IPS-18c (cell line): ENCODE data around the gene AACS.

Source experiments
- H3K4me3 ChIP-seq: 2 replicates; pipeline ENCODE4 v1.7.0; 2013; ENCODE audit warnings: low read depth, mild to moderate bottlenecking, low read length, moderate library complexity; ENCODE audit not compliant: insufficient read depth
- H3K9me3 ChIP-seq: one replicate; pipeline ENCODE4 v1.6.1; 2013; ENCODE audit warnings: mild to moderate bottlenecking, low read length, moderate library complexity; ENCODE audit not compliant: control insufficient read depth, insufficient read depth

AACS gene

DNA sequence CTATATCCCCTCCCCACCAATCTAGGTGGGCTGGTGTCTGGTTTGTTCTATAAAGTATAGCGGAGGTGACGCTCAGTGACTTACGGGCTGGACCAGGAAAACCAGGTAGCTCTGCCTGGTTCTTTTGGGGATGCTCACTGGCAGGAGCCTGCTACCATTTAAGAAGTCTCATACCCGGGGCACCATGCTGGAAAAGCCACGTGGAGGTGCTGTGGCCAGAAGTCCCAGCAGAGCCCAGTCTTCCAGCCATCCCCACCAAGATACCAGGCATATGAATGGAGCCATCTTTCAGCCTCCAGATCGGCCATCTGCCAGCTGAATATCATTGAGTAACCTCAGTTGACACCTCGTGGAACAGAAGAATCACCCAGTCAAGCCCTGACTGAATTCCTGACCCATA lies 87.2 kb downstream of the AACS start:
- Histone ChIP-seq H3K9me3 (no peaks in the 10 kb centered on the region), H3K4me3 (no peak overlapping the region)

DNA sequence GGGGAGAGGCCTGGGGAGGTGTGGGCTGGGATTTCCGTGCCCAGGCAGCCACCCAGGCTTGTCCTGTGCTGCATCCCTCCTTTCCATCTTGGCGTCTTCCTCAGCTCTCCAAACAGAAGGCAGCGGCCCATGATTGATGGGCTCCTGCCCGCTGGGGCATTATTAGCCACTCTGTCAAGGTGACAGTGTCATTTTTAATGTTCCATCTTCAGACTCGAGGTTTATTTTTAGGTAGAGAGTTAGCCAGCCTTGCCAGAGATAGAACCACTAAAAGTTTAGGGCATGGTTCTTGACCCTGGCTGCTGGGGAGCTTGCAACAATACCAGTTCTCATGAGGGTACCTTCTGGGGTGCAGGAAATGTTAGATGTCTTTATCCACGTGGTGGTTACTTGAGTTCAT lies 90.1 kb downstream of the AACS start:
- no peak overlapping the region for H3K4me3 ChIP-seq
- H3K9me3 ChIP-seq = no peaks in the 10 kb centered on the region

DNA sequence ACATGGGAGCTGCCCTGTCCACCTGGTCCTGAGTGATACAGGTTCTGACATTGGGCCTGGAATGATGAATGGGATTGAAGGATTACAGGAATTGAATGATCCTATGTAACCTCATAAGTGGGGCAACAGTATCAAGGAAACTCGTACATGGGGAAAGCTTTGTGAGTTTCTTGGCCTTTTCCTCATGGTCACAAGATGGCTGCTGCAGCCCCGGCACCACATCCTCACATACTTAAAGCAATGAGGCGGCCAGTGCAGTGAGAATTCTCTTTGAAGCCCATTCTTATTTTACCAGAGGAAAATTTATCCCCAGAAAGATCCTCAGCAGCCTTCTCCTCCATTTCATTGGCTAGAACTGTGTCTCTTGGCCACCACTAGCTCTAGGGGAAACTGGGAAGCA lies 91.9 kb downstream of the AACS start:
- Histone ChIP-seq H3K9me3 (no peaks in the 10 kb centered on the region), H3K4me3 (no peak overlapping the region)

DNA sequence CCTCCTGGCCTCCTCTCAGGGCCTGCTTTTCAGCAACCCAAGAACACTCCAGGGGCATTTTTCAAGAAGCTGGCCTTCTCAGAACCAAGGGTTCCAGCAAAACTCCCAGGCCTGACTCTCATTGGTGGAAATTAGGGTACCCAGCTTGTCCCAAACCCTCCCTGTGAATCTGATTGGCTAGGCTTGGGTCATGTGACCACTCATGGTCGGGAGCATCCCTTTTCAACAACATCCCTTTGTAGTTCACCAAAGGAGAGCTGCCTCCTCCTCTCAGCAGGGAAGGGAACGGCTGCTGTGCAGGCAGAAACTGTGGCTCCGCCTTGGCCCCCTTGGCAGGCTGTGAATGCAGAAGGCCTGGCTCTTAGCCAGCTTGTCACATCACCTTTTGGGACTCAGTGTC lies 94.5 kb downstream of the AACS start:
- Histone ChIP-seq H3K9me3 (no peaks in the 10 kb centered on the region), H3K4me3 (no peak overlapping the region)

DNA sequence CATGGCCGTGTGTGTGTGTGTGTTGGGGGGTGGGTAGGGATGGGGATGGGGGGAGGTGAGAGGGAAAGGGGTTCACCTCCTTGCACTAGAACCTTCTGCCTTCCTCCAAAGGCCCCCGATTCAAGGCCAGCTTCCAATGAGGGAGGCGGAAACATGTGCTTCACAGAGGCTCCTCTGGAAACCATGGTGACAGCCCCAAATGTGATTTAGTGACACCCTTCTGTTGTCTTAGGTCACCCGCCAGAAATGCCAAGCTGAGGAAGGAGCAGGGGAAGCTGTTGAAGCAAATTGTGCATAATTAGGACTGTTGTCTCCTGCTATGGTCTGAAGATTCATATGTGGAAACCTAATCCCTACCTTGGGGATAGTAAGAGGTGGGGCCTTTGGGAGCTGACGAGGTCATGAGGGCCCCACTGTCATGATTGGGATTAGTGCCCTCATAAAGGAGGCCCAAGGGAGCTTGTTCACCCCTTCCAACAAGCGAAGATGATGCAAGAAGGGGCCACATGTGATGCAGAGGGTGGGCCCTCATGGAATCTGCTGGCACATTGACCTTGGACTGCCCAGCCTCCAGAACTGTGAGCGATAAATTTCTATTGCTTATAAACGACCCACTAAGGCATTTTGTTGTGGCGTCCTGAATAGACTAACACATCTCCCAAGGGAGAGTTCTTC lies 95.2 kb downstream of the AACS start:
- H3K4me3 ChIP-seq = no peak overlapping the region

DNA sequence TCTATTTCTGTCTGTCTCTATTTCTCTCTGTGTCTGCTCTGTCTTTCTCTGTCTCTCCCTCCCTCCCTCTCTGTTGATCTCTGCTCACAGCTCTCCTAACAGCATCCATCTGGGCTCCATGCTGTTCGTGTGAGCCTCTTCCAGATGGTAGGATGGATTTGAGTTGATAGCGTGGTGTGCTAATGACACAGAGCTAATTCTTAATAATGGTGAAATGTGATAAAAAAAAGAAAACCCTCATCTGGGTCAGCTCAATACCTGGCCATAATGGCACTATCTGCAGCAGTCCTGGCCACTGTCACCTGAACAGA lies 96.4 kb downstream of the AACS start:
- no peaks in the 10 kb centered on the region for H3K9me3 ChIP-seq
- H3K4me3 ChIP-seq = no peak overlapping the region

More for the DNA sequence above, 95.2 kb downstream of the AACS start:
- H3K9me3 ChIP-seq = no peaks in the 10 kb centered on the region

DNA sequence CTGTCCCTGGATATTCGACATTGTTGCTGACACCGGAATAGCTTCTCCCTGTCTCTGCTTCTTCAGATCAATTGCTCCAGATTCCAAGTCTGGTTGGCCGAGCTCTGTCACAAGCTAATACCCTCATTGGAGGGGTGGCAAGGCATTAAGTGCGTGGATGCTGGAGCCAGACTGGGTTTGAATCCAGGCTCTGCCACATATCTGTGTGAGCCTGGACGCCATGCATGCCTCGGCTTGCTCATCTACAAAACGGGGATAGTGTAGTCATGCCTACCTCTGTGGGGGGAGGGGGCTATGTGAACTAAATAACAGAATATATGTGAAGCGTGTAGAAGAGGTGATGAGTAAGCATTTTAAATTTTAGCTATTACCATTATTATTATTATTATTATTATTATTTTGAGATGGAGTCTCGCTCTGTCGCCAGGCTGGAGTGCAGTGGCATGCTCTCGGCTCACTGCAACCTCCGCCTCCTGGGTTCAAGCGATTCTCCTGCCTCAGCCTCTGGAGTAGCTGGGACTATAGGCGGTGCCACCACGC lies 97.3 kb downstream of the AACS start:
- Histone ChIP-seq H3K9me3 (no peaks in the 10 kb centered on the region), H3K4me3 (no peak overlapping the region)

DNA sequence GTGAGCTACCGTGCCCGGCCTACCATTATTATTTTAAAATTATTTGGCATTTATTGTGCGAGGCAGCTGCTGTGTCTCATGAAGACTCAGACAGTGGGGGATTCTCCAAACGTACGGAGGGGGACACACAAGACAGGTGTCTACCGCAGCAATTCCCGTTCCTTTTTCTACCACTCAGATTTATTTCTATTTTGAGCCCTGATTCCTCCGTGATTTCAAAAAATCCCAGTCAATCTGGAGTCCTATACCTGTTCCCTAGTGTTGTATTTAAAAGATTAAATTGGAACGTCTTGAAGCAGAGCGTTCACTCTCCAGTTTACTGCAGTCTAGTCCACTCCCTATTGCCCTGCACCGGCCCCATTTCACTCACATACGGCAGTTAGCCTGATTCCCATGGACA lies 97.9 kb downstream of the AACS start:
- no peaks in the 10 kb centered on the region for H3K9me3 ChIP-seq
- no peak overlapping the region for H3K4me3 ChIP-seq

DNA sequence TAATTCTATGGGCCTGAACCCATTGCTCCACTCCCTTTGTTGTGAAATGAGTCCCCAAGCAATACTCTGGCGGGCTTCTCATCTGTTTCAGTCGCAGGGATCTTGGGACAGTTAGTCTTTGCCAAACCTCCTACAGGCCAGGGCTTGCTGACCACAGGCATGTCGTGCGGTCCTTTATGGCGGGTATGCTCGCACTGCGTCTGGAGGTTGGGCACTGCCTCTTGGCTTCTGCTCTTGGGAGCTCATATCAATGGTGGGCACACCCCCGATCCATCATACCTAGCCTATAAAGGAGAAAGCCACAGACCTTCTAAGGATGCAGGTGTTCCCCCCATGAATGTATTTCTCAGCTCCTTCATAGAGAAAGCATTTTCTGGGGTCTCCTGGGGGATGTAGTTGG lies 99.3 kb downstream of the AACS start:
- H3K9me3 ChIP-seq = no peaks in the 10 kb centered on the region
- no peak overlapping the region for H3K4me3 ChIP-seq

DNA sequence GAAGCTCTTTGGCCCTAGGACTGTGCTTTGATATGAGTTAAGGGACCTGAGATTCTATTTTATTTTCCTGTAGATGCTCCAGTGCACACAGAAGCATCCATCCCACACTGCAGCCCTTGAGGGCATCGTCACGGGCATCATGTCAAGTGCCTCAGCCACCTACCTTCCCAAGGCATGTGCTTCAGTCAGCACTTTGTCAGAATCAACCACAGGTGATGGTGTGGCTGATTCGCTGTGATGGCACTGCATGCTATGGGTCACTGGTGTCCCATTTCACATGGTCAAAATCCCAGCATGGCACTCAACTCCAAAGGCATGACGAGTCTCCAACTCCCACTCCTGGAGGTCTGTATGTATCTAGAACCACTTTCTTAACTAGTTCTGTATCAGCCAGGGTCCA lies 100.8 kb downstream of the AACS start:
- Histone ChIP-seq H3K4me3 (no peak overlapping the region), H3K9me3 (no peaks in the 10 kb centered on the region)

DNA sequence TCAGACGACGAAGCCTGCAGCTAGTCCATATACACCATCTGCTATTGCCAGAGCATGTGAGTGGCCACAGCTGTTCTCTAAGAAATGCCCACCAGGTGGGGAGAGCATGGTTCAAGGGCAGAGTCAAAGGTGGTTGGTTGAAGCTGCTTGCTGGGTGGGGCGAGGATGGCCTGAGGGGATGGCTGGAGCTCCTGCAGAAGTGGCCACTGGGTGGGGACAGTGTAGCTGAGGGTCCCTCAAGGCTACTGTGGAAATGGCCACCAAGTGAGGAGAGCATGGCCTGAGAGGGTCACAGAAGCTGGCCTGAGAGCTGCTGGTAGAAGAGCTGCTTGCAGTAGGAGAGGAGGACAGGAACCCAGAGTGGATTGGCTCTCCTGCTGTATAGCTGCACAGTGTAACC lies 102.4 kb downstream of the AACS start:
- Histone ChIP-seq H3K4me3 (no peak overlapping the region), H3K9me3 (no peaks in the 10 kb centered on the region)

DNA sequence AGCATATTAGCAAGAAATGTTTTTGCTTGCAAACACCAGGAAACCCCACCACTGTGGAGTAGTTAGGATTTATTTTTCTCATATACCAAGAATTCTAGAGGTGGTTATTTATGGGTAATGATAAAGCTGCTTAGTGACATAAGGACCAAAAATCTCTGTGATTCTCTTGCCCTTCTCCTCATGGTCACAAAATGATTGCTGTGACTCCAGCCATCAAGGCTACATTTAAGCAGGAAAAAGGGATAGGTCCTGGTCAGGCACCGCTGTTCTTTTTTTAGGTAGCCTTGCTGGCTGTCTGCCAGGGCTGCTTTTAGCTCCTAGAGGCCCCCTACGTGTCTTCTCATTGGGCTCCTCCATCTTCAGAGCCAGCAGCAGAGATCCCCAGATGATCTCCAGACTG lies 104.2 kb downstream of the AACS start:
- Histone ChIP-seq H3K4me3 (no peak overlapping the region), H3K9me3 (no peaks in the 10 kb centered on the region)

DNA sequence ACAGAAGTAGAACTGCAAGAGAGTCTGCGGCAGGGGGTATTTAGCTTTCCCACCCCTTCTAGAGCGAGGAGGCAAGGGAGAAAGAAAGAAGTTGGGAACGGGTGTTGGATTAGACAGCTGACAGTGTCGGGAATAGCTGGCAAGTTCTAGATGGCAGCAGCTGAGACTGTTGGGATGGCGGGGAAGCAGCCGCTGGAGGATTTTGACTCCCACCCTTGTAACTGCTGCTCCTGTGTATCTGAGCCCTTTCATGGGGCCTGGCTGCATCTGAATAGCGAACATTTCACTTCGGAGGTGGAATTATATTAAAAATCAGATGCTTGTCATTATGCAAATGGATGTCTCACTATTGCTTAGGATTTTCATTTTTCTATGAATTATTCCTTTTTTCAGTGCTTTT lies 104.6 kb downstream of the AACS start:
- Histone ChIP-seq H3K9me3 (no peaks in the 10 kb centered on the region), H3K4me3 (no peak overlapping the region)

DNA sequence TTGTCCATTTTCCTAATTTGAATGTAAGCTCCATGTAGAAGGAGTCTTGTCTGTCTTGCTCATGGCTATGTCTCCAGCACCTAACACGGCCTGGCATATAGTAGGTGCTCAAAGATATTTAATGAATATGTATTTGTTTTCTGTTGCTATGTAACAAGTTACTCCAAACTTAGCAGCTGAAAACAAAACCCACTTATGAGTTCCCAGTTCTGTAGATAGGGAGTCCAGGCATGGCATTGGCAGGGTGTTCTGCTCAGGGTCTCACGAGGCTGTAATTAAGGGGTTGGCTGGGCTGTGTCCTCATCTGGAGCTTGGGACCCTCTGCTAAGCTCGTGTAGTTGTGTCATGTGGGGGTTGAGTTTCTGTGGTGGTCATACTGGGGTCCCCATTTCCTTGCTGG lies 106.0 kb downstream of the AACS start:
- Histone ChIP-seq H3K4me3 (no peak overlapping the region), H3K9me3 (no peaks in the 10 kb centered on the region)

DNA sequence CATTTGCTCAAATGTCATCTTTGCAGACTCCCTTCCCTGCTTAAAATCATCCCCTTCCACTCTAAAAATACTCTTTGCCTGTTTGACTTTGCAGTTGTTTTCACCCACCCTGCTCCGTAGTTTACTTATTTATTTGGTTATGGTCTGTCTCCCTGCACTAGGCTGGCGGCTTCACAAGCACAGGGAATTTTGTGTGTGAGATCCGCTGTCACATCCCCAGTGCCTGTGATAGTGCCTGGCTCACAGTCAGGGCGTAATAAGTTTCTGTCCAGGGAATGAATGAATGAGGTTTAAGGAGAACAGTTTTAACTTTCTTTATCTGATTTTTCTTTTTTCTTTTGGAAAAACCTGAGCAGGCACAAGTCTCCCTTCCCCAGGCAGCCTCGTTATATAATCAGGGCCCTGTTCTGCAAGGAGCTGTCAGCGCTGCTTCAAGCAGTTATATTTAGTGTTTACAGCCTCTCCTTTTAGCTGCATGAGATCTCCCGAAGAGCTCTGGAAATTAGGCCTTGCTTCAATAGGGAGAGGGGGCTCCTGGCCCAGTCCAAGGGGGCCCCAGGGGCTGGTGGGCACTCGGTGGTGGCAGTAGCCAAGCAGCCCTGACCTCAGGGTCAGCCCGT lies 107.1 kb downstream of the AACS start:
- H3K4me3 ChIP-seq = no peak overlapping the region
- no peaks in the 10 kb centered on the region for H3K9me3 ChIP-seq

DNA sequence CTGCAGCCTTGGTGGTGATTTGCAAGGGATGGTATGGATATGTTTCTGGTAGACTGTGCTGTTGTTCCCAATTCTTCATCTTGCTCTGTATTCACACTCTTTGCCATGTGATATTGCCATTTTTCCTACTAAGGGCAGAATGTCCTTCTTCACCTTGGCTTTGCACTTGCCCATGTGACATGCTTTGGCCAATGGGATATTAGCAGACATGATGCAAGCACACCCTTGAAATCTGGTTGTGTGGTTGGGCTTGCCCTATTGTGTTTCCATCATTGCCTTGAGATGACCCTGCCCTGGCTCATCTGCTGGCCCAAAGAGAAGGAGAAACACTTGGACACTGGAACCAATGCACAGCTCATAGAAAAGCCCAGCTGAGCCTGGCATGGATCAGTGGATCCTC lies 110.3 kb downstream of the AACS start:
- H3K4me3 ChIP-seq = no peak overlapping the region
- no peaks in the 10 kb centered on the region for H3K9me3 ChIP-seq

DNA sequence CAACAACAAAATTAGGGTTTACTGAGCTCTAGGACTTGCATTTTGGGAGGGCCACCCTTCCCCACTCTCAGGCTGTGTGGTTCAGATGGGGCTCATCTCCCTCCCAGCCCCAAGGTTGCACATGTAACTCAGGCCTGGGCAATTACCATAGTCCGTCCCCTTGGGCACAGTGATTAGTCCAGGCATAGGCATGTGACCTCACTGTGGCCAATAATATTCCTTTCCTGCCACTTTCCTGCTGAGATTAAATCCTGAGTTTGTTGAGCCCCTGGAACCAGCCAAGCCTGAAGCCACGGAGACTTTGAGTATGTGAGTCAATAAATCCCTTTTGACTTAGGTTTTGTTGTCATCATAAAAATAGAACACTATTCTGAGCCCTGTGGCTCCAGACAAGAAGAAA lies 113.0 kb downstream of the AACS start:
- H3K4me3 ChIP-seq = no peak overlapping the region
- H3K9me3 ChIP-seq = no peaks in the 10 kb centered on the region

DNA sequence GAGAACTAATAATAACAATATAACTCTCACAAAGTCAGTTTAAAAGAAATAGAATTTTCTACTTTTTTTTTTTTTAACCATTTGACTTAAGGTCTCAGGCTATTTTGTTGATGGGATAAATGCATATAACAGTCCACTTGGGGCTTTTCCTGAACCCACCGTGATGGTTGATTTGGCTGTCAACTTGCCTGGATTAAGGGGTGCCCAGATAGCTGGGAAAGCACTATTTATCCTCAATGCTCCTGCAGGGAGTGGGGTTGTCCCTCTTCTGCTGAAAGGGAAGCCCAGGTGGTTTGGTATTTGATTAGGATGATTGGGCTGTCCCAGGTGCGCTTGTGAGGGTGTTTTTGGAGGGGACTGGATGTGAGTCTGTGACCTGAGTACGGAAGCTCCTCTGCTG lies 114.9 kb downstream of the AACS start:
- Histone ChIP-seq H3K4me3 (no peak overlapping the region), H3K9me3 (no peaks in the 10 kb centered on the region)

DNA sequence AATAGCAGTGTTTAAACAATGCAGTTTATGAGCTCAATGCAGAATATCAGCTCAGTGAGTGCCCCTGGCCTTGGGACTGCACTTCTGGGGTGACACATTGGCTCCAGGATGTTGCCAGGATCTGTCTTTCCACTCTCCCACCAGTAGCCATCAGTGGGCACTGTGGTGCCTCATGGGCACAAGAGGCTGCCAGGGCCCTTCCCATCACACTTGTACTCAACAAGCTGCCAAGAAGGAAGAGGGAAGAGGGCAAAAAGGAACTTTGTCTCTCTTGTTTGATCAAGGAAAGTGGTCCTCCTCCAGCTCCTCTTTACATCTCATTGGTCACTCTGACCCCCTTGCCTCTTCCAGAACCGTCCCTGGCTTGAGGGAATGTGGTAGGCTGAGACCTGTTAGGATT lies 115.9 kb downstream of the AACS start:
- Histone ChIP-seq H3K9me3 (no peaks in the 10 kb centered on the region), H3K4me3 (no peak overlapping the region)
